Stimulated activated CD4-positive, alpha-beta T cell treated with anti-CD3 and anti-CD28 coated beads, TNF-alpha, amount 100 ng/mL, for 1 hour (primary cell): ENCODE data around the gene ZCCHC7.
"Not testable (repeated sequence)": the region's sequence is repeated elsewhere in the genome, so short reads cannot be mapped to it uniquely, and the experiment has no call there.

Source experiments
- DNase-seq, 3 donors: peaks; one replicate each; pipeline ENCODE4 v3.0.0-alpha.2; 2020; ENCODE audit warnings: low read depth in 3 of 3, low spot score in 1 of 3

ZCCHC7 gene

GRCh38 chr9:37291612-37292238 lies 171.4 kb downstream of the ZCCHC7 start:
- DNase-seq: not testable (repeated sequence)

DNA sequence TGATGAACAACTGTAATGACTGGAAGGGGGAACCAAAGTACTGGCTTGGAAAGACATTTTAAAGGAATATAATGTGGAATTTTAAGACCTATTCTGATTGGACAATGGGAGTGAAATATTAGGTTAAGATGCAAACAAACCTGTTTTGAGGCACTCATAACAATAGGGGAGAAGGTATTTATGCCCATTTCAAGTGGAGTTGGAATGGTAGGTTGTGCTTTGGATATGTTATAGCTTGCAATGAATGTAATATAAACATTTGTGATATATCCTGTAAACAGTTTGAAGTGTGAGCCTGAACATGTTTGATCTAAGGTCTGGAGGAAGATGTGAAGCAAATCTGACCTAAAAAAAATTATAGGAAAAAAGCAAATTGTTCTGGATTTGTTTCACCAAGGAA lies 172.5 kb downstream of the ZCCHC7 start:
- DNase-seq: no peak

DNA sequence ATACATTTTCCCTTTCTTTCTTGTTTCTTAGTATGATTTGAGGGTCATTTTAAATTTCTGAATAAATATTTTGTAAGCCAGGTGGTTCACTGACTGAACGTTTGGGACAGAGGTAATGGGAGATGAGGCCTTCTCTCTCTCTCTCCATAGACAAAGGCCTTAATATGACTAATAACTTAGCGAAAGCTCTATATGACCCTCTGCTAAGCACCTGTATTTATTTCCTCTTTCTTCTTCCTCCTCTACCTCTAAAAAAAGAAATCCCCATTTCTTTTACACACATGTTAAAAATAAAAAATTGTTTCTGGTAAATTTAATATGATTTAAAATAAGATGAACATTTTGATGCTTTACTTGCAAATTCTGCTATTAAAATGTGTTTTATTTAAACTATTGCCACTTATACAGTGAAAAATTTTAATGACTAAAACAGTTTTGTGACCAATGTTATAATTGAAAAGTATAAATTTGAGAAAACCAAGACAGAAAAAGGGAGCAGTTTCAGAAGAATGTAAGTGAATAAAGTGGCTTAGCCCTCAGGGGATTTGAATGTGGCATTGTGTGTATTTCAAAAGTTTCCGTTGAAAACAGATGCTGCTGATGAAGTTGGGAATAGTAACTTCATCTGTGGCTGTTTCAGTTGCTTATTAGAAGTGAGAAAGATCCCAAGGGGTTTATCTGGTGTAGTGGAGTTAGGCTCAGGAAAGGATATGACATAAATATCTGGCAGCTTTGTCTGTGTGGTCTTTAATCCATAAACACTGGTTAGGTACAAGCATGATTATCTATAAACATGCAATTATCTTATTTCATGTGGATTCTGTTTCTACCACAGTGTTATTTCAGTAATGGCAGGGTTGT lies 173.5 kb downstream of the ZCCHC7 start:
- DNase-seq: no peak

- DNase-seq: no peak
These were observed 174.8 kb downstream of the ZCCHC7 start for GRCh38 chr9:37295178-37295577.

GRCh38 chr9:37295796-37296195 lies 175.4 kb downstream of the ZCCHC7 start:
- DNase-seq: no peak

GRCh38 chr9:37297592-37297991 lies 177.2 kb downstream of the ZCCHC7 start:
- no peak for DNase-seq

DNA sequence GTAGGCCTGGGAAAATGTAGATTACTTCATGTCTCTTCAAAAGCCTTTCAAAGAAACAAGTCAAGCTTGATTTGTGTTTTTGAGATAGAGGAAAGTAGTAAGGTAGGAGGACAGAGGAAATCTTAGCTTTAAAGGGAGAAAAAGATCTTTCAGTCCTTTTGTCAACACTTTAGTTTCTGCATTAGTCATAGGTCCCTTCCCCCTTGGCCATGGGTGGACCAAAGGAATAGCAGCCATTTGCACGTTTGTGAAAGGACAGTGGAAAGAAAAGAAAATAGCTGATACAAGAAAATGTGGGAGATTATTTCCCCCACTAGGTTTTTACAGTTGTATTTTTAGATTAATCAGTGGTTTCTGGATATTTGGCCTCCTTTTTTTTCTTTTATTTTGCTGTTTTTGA lies 180.2 kb downstream of the ZCCHC7 start:
- no peak for DNase-seq

DNA sequence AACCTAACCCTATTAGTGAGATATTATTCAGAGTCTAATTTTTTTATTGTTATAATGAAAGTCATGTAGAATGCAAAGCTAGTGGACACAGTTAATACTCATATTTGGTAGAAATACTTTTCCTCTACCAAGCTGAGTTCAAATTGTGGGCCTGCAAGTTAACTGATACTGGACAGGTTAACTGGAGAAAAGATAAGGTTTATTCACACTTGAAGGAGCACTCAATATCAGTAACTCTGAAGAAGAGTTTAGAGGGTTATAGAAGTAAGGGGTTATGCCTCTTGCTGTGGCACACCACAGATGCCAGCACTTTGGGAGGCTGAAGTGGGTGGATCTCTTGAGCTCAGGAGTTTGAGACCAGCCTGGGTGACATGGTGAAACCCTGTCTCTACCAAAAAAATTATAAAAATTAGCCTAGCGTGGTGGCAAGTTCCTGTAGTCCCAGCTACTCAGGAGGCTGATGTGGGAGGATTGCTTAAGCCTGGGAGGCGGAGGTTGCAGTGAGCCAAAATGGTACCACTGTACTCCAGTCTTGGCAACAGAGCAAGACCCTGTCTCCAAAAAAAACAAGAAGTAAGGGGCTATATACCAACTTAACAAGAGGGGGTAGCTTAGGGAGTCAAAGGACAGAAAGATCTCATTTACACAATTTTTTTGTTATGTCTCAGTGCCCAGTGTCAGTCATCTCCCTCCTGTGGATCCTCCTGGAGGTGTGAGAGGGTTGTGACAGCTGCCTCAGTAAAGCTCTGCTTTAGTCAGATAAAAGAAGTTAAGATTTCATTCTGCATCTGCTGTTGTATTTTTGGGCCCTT lies 180.9 kb downstream of the ZCCHC7 start:
- DNase-seq: no peak

DNA sequence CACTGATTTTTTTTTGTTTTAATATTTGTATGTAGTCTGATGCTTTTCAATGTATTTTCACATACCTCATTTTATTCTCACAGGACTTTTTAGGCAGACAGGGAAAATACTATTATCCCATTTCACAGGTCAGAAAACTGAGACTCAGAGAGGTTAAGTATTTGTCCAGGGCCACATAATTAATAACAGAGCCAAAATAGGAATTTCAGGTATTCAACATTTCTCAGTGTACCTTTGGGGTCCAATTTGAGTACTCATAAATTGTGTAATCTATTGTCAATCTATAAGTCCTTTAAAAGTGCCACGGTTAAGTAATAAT lies 181.4 kb downstream of the ZCCHC7 start:
- DNase-seq: no peak

DNA sequence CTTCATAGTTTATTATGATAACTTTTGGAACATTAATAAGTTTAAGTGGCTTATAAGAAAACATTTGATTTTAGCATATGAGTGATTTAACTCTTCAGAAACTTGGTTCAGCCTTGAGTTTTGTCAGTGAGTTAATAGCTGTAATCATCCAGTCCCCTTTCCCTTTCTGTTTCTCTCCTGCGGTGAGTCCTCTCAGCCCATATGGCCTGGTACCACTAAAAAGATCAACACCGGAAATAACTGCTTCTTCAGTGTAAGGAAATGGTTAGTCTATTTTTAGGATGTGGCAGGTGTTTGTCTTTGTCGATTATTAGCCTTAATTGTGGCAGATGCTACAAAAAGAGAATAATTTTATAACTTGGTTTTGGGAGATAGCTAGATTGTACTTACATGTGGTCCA lies 181.9 kb downstream of the ZCCHC7 start:
- no peak for DNase-seq

GRCh38 chr9:37303272-37303671 lies 182.9 kb downstream of the ZCCHC7 start:
- not testable (repeated sequence) for DNase-seq

GRCh38 chr9:37309136-37309535 lies 188.8 kb downstream of the ZCCHC7 start:
- no peak for DNase-seq

- no peak for DNase-seq
These were observed 191.7 kb downstream of the ZCCHC7 start for GRCh38 chr9:37311938-37312708.

- DNase-seq: no peak
These were observed 203.9 kb downstream of the ZCCHC7 start for GRCh38 chr9:37324261-37324683.

- no peak for DNase-seq
These were observed 204.5 kb downstream of the ZCCHC7 start for GRCh38 chr9:37324691-37325490.

DNA sequence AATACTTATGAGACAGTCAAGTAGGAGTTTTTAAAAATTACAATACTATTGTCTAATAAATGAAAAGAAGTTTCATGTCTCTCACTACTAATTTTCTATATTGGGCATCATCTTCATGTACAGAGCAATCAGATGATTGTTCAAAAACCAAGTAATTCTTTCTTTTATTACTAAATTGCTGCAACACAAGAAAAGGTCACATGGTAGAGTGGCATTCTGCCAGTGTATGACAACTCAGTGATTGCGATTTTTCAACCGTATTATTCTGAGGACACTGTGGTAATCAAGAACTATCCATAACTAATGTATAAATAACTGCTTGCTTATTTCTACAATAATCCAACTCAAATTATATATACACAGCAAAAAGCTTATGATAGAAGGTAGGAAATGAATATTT lies 205.4 kb downstream of the ZCCHC7 start:
- DNase-seq: no peak

GRCh38 chr9:37327553-37327952 lies 207.2 kb downstream of the ZCCHC7 start:
- DNase-seq: no peak

GRCh38 chr9:37328556-37329227 lies 208.3 kb downstream of the ZCCHC7 start:
- DNase-seq: no peak

- no peak for DNase-seq
These were observed 209.2 kb downstream of the ZCCHC7 start for GRCh38 chr9:37329576-37329975.

GRCh38 chr9:37331871-37332270 lies 211.5 kb downstream of the ZCCHC7 start:
- DNase-seq: no peak
